Kidney (tissue), 14 donors: ENCODE data around the gene LIME1. TPM values are rescaled to one million over a fixed set of nuclear protein-coding genes. Genes with fewer than 3 reads are reported as not detected.

Source experiments
- DNase-seq, 5 donors: peaks; one replicate each; pipeline ENCODE4 v3.0.0-alpha.2; 2013 to 2020
- FAIRE-seq: peaks from 2 replicates; lab custom pipeline; 2012; peaks lifted over from hg19 to GRCh38; lab: Jason Lieb, UNC
- H3K27ac ChIP-seq, 2 donors: one replicate each; pipeline ENCODE4 v1.7.0; 2013; ENCODE audit warnings: low read depth in 2 of 2, low read length in 2 of 2, inconsistent platforms in 1 of 2
- H3K27me3 ChIP-seq: one replicate; pipeline ENCODE4 v1.7.1; 2013; ENCODE audit warnings: low read length, inconsistent platforms; ENCODE audit not compliant: control insufficient read depth, insufficient read depth
- H3K36me3 ChIP-seq, 3 donors: one replicate each; pipeline versions ENCODE4 v1.7.0 to v1.7.1; 2013; ENCODE audit warnings: low read length in 3 of 3, control low read depth in 1 of 3, inconsistent platforms in 1 of 3; ENCODE audit not compliant: insufficient read depth in 3 of 3, control insufficient read depth in 2 of 3
- H3K4me1 ChIP-seq, 3 donors: one replicate each; pipeline versions ENCODE4 v1.7.0 to v1.7.1; 2013; ENCODE audit warnings: low read length in 3 of 3, inconsistent platforms in 1 of 3, low read depth in 1 of 3; ENCODE audit not compliant: control insufficient read depth in 2 of 3, insufficient read depth in 2 of 3
- H3K4me3 ChIP-seq, 3 donors: one replicate each; pipeline versions ENCODE4 v1.7.0 to v1.8.1; 2013; ENCODE audit warnings: low read length in 3 of 3, control low read depth in 1 of 3, inconsistent platforms in 1 of 3
- H3K9ac ChIP-seq, 3 donors: one replicate each; pipeline versions ENCODE4 v1.7.0 to v1.7.1; 2013; ENCODE audit warnings: low read length in 3 of 3, control low read depth in 1 of 3, inconsistent platforms in 1 of 3
- H3K9me3 ChIP-seq, 3 donors: one replicate each; pipeline versions ENCODE4 v1.7.0 to v1.7.1; 2013; ENCODE audit warnings: low read length in 3 of 3, control low read depth in 1 of 3, inconsistent platforms in 1 of 3; ENCODE audit not compliant: control insufficient read depth in 2 of 3, insufficient read depth in 1 of 3
- CTCF ChIP-seq: IDR thresholded peaks from 3 replicates; pipeline ENCODE4 v1.5.1; 2012; ENCODE audit warnings: mild to moderate bottlenecking, moderate library complexity, borderline replicate concordance; ENCODE audit not compliant: insufficient read depth; ENCODE audit errors: extremely low read depth
- intact Hi-C: fragments of 100-400 bp; cut with DNase I; formaldehyde crosslinking; loops from one replicate; pipeline ENCODE4 v1.11.1; 2022
- polyA plus RNA-seq: library from polyadenylated mRNA; stranded (reverse); fragments of 350-450 nt; fragmentation: Illumina TruSeq; extraction: RNeasy Lipid Tissue Mini Kit (QIAGEN cat#74804); gene quantifications from one replicate; pipeline ENCODE4 v1.2.3, GENCODE V29; 2014; ENCODE audit warnings: low read depth, low replicate concordance; ENCODE audit not compliant: insufficient read depth
- total RNA-seq: library from RNA; stranded (reverse); fragmentation: NEBNext Ultra II Directional; extraction: Animal tissue kit (Norgen Biotek cat#: 25700); gene quantifications from one replicate; pipeline ENCODE4 v1.2.1, GENCODE V29; 2021
- donor health status: control.
- donor health status: control.
- donor health status: control.
- donor health status: control.
- donor health status: control.
- donor health status: DM: yes; HTN: yes; CAD: no.
- donor health status: Normal renal cell carcinoma (clear cell type).

Gene LIME1
- total and polyA plus RNA-seq, 2 donors from 2014 or later, result 12.1 to 114 TPM

- Histone ChIP-seq H3K4me1 (peaks cover 0 to 8% (median 0%) of the 10 kb centered on the region in 3 donors), H3K27me3 (no peaks in the 10 kb centered on the region), H3K9me3 (no peaks in the 10 kb centered on the region), H3K4me3 (no peak overlapping the region), H3K36me3 (peaks cover 0 to 3% (median 0%) of the 10 kb centered on the region in 3 donors), H3K9ac (no peak overlapping the region), H3K27ac (no peak overlapping the region)
- peak in 1 of 5 donors; percentile 53 for DNase-seq
- intact Hi-C loops, result no loop called here
- no peak for TF ChIP-seq CTCF
- no peak for FAIRE-seq
Observed at GRCh38 chr20:63768591-63769515, 32.4 kb downstream of the LIME1 start.

GRCh38 chr20:63769891-63770474 is 33.5 kb downstream of the LIME1 start:
- no peak overlapping the region for H3K4me3 ChIP-seq
- FAIRE-seq, result no peak
- TF ChIP-seq CTCF, result no peak
- peaks cover 0 to 3% (median 0%) of the 10 kb centered on the region in 3 donors for H3K36me3 ChIP-seq
- no peaks in the 10 kb centered on the region for H3K9me3 ChIP-seq
- peak in 1 of 5 donors; percentile 74 for DNase-seq
- peaks cover 0 to 11% (median 0%) of the 10 kb centered on the region in 3 donors for H3K4me1 ChIP-seq
- no peak overlapping the region for H3K9ac ChIP-seq
- no peak overlapping the region for H3K27ac ChIP-seq
- no peaks in the 10 kb centered on the region for H3K27me3 ChIP-seq
- intact Hi-C loops, result no loop called here

DNA sequence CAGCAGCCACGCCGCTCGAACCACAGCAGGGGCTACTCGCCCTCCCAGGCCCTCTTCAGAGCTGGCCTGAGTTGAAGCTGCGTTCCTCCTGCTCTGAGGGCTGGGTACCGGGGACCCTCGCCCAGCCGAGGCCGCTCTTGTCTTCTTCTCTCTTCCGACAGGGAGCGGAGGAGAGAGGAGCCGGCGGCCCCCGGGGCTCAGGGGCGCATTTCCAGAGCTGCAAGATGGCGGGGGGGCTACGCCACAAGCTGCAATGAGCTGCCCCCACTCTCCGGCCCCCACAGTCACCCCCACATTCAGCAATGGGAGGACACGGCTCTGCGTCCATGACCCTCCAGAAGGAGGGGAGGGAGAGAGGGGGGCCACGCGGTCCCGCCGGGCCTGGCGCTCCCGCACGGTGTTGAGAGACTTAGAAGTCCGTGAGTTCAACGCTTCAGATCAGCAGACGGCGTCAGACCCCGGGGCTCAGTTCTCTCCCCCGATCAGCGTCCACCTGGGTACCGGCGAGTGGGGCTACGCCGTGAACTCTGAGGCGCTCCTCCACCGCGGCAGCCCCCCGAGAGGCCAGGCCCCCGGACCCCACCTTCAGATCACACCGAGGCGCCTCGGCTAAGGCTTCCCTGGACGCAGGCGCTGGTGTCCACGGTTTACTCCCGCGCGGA is 34.7 kb downstream of the LIME1 start:
- Histone ChIP-seq H3K27ac (no peak overlapping the region), H3K9ac (no peak overlapping the region), H3K27me3 (no peaks in the 10 kb centered on the region), H3K4me1 (peaks cover 0 to 15% (median 0%) of the 10 kb centered on the region in 3 donors), H3K4me3 (no peak overlapping the region), H3K9me3 (no peaks in the 10 kb centered on the region), H3K36me3 (peaks cover 0 to 3% (median 0%) of the 10 kb centered on the region in 3 donors)
- intact Hi-C loops, result no loop called here
- no peak for TF ChIP-seq CTCF
- FAIRE-seq (no peak), DNase-seq (peak in 1 of 5 donors; percentile 70)
